ENCODE measurements around the gene ACOT7.
"Not testable (repeated sequence)": the region's sequence is repeated elsewhere in the genome, so short reads cannot be mapped to it uniquely, and the experiment has no call there.

ACOT7 gene, protein sequence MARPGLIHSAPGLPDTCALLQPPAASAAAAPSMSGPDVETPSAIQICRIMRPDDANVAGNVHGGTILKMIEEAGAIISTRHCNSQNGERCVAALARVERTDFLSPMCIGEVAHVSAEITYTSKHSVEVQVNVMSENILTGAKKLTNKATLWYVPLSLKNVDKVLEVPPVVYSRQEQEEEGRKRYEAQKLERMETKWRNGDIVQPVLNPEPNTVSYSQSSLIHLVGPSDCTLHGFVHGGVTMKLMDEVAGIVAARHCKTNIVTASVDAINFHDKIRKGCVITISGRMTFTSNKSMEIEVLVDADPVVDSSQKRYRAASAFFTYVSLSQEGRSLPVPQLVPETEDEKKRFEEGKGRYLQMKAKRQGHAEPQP

DNA sequence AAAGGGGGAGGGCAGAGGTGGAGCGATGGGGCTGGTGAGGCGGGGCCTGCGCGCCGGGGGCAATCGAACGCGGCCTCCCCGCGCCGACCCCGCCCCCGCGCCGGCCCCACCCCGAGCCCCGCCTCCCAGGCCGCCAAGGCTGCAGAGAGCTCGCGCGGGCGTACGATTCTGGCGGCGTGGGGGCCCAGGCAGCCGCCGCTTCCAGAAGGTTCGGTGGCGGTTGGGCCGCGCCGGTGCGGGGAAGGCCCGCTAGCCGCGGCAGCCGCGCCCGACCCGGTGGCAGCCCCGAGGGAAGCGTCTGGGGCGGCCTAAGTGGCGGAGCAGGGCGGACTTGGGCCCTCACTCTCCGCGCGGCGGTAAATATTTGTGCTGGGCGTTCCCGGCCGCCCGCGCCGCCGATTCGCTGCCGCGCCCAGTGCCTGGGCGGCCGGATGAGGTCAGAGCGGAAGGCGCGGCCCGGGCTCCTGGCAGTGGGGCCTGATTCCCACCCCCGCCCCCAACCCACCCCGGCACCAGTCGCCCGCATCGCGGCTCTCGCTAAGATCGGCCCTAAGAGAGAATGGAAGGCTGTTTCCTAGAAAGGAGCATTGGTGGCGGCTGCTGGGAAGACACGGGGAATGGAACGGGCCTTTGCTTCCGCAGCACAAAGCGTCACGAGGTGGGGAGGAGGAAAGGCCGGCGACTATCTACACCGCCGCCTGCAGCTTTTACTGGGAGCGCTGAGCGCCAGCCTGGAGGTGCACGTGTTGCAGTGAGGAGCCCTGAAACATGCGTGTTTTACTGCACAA, at the start of gene ACOT7:
Gene ACOT7 (minus strand): TSS at position 368 of the 788 bp plus-strand sequence. CDS start 368 bp downstream, outside the sequence.
- DNase-seq (ENCODE audit: low read depth) = peak; percentile 87

DNA sequence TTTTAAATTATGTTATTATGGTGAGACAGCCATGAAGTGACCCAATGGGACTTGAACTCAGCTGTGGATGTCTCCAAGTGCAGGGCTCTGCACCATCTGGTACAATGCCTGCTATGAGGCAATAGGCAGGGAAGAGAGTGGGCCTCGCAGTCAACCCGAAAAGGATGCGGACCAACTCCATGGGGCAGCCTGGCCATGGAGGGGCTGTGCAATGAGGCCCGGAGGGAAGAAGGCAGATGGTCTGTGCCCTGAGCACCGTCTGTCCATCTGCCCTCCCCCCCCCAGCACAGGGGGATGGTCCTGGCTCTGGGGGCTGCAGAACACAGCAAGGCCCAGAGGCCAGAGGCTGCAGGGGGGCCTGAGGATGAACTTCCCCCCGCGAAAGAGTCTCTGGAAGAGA, 48.0 kb upstream of the ACOT7 start:
- DNase-seq (ENCODE audit: low read depth) = no peak

DNA sequence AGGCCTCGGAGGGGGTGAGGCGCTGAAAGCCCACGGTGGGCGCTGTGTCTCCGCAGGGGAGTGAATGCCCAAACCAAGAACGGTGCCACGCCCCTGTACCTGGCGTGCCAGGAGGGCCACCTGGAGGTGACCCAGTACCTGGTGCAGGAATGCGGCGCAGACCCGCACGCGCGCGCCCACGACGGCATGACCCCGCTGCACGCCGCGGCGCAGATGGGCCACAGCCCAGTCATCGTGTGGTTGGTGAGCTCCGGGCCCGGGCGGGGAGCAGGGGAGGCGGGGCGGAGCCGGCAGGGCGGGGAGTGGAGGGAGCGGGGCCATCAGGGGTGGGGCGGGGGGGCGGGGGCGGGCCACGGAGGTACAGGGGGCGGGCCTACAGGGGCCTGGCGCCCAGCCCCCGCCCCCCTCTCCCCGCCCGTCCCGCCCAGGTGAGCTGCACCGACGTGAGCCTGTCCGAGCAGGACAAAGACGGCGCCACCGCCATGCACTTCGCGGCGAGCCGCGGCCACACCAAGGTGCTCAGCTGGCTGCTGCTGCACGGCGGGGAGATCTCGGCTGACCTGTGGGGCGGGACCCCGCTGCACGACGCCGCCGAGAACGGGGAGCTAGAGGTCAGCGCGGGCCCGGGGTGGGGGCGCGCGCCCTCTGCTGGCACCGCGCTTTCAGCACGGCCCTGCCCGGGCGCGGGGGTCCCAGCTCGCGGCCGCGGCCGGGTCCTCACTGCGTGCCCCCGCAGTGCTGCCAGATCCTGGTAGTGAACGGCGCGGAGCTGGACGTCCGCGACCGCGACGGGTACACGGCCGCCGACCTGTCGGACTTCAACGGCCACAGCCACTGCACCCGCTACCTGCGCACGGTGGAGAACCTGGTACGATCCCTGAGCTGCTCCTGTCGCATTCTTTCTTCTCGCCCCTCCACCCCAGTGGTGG, 46.9 kb upstream of the ACOT7 start:
- DNase-seq (ENCODE audit: low read depth) = peak; percentile 57

DNA sequence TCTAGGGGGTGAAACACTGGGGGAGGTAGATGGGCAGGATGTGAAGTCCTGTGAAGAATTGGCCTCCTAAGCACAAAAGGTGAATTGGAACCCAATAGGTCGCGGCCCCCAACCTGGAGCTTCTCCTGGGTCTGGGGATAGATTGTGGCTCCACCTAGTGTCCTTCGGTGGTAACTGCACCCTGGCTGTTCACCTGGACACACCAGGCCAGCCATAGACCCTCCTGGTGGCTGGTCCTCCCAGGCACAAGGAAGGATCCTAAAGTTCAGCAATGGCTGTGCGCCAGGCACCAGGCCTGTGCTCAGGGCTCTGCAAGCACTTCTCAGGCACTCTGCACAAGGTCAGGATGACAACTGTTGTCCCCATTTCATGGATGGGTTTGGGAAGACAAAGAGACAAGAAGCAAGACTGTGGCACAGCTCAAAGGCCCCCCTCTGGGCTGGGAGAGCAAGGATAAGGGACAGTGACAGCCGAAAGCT, 44.5 kb upstream of the ACOT7 start:
- peak; percentile 41 for DNase-seq (ENCODE audit: low read depth)

DNA sequence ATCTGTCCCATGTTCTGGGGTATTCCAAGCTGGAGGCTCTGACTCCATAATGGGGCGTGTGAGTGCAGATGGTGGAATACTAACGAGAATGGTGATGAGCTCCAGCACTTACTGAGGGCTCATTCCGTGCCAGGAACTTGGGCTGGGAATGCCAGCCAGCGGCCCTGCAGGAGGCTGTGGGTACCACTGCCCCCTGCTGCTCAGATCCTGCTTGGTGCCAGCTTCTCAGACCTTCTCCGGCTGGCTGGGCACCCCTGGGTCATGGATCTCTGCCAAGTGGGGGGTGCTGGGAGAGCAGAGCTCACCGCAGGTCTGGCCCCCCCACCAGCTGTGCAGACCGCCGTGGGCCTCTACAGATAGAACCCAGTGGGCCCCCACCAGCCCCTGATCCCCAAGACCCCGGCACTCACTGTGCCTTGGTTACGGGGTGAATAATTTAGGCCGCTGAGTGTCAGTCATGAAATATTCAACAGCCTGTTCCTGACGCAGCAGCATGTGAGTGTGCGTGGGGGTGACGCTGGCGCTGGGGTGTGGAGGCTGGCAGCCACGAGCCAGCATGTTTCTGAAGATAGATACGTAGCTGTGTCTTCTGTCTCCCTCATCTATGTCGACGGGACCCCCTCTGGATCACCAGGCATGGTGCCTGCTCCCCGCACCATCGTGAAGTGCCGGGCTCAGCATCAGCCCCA, 43.6 kb upstream of the ACOT7 start:
- DNase-seq (ENCODE audit: low read depth) = not testable (repeated sequence)

DNA sequence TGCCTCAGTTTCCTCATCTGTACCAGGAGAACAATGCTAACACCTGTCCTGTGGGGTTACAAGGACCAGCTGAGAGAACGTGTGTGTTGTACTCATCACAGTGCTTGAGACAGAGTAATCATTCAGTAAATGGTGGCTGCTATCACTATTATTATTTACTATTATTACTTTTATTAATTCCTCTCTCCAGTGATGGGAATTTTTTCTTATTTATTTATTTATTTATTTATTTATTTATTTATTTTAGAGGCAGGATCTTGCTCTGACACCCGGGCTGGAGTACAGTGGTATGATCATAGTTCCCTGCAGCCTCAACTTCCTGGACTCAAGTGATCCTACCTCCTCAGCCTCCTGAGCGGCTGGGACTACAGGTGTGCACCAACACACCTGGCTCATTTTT, 42.7 kb upstream of the ACOT7 start:
- DNase-seq (ENCODE audit: low read depth) = not testable (repeated sequence)

DNA sequence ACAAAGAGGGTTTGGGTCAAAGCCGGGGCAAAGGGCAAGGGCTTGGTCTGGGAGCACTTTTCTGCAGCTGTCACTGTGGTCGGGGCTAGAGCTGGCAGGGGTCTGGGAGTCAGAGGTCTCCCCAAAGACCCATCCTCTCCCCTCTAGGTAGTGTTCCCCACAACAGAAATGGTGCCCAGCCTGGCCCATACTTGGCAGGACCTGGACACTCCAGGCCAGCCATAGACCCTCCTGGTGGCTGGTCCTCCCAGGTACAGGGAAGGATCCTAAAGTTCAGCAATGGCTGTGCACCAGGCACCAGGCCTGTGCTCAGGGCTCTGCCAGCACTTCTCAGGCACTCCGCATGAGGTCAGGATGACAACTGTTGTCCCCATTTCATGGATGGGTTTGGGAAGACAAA, 42.0 kb upstream of the ACOT7 start:
- no peak for DNase-seq (ENCODE audit: low read depth)

DNA sequence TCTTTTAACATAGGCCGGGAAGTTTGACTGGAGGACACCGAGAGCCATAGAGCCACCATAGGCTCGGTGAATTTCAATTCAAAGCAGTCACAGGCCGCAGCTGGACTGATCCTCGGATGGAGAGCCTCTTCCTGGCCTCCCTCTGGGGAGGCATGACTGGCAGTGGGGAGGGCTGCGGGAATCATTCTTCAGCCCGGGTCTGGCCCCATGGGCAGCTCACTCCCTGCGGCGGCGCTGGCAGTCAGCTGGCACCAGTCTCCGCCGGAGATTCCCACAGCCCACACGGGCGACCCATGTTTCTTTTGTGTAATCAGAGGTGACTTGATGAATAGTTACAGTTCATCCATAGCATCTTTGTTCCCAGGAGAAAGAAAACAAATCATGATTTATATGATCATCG, 41.6 kb upstream of the ACOT7 start:
- no peak for DNase-seq (ENCODE audit: low read depth)

DNA sequence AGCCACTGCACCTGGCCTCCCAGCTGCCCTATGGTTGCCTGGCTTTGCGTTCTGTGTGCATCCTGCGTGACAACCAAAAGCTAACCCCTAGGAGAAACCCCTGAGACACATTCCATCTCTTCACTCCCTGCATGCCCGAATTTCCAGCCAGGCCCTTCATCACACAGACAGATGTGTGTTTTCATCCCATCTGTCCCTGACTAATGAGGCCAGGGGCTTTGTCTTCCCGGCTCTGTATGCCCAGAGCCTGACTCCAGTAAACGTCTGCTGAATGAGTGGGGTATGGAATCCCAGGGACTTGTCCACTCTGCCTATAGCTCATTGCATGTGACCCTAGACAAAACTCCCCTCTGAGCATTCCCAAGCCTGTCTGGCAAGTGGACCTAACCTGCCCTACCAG, 40.6 kb upstream of the ACOT7 start:
- DNase-seq (ENCODE audit: low read depth) = no peak

DNA sequence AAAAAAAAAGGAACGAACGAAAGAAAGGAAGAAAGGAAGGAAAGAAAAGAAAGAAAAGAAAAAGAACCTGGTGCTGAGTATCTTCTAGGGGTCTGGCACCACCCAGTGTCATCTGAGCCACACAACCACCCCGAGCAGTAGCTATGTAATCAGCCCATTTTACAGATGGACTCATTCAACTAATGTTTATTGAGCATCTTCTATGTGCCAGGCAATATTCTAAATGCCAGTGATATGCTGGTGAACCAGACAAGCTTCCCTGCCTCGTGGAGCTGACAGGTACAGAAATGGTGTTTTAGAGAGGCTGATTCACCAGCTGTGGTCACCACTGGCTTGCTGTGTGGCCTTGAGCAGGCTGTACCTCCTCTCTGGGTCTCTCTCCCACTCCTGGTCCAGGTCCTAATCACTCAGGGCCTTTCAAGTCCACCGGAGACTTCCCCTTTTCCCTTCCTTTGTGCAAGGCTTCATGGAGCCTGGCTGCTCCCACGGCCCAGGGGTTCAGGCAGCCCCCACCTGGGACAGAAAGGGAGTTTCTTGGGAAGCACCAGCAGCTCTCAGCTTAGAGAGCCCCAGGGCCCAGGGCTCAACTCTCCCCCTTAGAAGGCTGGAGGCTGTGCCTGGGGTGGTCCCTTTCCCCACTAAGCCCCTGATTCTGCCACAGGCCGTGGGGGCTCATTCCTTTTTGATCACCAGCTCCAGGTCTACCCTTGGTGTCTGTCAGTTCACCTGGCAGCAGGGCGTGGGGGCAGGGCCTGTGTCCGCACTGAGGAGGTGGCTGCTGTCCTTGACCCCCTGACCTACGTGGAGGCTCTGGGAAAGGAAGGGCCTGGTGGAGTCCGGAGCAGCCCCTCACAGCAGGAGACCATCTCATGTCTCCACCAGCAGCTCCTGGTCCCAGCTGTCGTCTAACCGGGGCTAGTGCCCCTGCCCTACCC, 38.3 kb upstream of the ACOT7 start:
- DNase-seq (ENCODE audit: low read depth) = not testable (repeated sequence)

DNA sequence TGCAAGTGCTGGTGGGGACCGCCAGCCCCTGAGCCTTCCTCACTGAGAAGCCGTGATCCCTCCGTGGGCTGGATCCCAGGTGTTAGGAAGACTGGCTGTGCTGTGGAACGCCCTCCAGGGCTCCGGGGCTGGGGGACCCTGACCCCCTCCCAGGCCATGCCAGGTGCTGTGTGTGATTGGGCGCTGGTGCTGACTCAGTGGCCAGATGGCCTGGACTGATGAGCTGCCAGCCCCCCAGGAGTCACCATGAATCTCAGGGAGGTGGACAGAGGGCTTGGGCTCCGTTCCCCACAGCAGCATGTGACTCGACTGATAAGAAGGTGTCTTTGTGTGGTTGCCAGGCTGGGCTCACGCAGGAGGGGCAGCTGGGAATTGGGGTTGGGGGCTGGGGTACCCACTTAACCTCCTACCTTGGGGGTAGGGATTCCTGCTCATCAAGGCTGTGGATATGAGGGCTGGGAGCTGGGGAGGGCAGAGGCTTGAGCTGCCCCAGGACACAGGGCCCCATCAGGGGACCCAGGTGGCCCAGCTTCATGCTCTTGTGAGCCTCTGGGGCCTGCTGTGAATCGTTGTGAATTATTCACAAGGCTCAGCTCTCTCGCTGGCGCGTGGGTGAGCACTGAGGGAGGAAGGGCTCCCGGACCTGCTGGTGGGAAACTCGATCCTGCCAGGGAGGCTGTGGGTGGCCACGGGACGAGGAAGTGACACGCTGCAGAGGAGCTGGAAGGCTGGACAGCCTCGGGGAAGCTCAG, 36.3 kb upstream of the ACOT7 start:
- DNase-seq (ENCODE audit: low read depth) = not testable (repeated sequence)

DNA sequence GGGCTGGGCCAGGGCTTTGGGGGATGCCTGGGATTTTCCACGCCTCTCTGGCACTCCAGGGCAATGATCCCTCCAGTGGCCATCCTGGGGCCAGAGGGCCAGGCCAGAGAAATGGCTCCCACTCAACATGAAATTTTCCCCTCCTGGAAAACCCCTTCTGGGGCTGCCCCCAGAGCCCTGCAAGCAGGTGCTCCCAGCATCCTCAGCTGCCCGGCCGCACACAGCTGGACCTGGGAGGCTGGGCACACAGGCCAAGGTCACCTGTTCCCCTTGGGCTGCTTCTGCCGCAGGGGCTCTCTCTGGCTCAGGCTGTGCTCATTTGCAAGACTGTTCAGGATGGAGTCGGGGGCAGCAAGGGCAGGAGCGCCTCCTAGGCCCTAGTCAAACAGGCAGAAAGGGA, 34.9 kb upstream of the ACOT7 start:
- DNase-seq (ENCODE audit: low read depth) = not testable (repeated sequence)

DNA sequence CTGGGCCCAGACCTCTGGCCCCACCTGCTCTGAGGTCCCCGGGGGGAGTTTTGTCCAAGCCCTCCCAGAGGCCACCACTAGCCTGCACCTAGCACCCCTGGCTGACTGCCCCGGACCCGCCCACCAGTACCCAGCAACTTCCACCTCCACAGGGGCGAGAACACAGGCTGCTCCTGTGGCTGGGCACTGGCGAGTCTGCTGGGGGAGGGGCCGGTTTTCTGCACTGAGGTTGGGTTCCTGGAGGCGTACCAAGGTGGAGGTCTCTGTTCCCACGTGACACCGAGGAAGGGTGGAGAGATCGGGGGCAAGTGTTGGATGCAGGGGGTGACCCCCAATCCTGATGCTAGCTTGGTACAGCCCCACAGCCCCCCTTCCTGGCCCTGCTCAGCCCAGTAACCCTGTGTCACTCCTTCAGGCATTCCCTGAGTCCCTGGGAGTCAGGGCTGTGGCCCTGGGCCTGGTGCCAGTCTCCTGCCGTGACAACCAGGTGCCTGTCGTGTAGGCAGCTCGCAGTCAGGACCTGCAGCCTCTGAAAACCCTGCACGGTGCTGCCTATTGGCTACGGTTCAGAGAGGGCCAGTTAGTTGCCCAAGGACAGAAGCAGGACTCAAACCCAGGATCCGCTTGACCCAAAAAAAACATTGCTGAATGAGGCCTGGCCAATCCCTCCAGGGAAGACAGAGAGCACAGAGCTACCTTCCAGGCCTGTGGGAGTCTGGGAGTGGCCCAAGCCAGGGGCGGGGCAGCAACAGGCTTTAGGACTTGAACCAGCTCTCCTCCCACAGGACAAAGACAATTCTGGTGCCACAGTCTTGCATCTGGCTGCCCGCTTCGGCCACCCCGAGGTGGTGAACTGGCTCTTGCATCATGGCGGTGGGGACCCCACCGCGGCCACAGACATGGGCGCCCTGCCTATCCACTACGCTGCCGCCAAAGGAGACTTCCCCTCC, 34.1 kb upstream of the ACOT7 start:
- DNase-seq (ENCODE audit: low read depth) = no peak

DNA sequence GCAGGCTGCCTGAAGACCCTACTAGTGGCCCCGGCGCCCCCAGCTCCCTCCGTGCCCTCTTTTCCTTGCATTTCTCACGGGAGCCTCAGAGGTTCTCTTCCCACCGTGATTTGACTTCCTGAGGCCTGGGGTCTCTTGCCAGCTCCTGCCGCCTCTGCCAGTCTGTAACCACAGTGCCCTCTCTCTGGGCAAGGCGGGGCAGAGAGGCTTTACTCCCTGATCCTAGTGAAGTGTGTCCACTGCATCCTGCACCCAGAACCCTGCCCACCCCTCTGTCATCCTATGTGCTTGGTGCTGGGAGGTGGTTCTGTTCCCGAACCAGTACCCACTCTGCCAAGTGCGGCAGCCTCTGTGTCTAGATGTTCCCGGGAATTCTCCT, 33.4 kb upstream of the ACOT7 start:
- DNase-seq (ENCODE audit: low read depth) = no peak

DNA sequence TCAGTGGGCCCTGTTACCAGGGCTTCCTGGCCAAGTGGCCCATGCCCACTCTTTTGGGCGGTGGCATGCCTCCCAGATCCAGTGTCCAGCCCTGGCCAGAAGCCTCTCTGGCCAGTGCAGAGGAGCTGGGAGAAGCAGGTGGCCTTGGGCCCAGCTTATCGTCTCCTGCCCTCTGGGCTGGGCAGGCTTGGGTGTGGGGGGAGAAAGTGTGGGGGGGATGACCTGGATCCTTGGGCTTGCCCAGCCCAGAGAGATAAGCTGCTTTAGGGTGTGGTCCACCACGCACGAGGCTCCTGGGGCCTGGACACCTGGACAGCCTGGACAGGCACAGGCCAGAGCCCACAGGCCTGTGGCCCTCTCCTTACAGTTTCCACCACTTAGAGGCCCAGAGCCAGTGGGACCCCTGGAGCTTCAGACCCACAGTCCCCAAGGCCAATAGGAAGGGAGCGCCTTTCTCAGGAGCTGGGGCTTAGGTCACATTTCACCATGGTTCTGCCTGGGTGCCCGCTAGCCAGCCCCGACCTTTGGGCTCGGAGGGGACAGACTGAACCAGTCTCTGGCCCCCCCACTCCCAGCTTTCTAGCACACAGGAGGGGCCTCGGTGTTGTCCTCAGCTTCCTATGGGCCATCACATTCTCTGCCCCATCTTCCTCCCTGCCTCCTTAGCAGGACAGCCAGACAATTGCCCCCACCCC, 32.9 kb upstream of the ACOT7 start:
- no peak for DNase-seq (ENCODE audit: low read depth)

DNA sequence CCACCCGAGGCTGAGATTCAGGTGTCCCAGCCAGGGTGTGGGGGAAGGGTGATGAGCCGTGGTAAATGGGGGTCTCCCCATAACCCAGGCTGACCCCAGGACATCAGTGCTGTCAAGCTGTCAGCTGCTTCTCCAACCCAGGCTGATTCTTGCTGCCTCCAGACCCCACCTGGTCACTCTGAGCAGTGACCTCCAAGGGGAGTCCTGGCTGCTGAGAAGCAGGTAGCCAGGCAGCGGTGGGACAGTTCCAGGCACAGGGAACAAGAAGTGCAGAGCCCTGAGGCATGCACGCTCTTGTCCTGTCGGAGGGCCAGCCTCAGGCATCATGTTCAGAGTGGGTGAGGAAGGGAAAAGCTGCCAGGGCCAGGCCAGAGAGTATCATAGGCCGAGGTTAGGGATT, 32.1 kb upstream of the ACOT7 start:
- no peak for DNase-seq (ENCODE audit: low read depth)

DNA sequence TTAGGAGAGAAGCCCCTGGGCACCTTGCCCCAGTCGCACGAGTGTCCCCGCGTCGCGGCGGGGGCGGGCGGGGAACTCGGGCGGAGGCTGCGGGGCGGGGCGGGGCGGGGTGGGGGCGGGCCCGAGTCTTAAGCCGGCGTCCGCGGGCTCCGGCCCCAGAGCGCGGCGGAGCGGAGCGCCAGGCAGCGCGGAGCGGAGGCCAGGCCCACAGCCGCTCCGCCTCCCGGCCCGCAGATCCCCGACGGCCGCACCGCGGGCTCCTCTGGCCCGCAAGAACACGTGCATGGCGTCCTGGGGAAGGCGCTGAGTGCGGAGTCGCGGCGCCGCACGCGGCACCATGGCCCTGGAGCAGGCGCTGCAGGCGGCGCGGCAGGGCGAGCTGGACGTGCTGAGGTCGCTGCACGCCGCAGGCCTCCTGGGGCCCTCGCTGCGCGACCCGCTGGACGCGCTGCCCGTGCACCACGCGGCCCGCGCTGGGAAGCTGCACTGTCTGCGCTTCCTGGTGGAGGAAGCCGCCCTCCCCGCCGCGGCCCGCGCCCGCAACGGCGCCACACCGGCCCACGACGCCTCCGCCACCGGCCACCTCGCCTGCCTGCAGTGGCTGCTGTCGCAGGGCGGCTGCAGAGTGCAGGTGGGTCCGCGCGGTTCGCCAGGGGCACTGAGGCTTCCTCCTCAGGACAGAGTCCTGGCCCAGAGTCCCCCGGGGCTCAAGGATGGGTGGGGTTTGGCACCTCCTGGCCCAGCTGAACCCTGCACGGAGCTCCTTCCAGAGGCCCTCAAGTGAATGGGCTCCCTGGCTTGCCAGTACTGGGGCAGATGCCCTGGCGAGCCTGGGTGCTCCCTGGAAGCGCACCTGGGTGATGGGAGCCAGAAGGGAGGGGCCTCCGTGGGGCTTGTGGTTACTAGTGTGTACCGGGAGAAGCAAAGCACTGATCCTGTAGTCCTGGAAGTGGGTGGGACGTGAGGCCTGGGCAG, 31.3 kb upstream of the ACOT7 start, which contains the start of gene ESPN:
Gene ESPN (plus strand): TSS at position 158 of the 975 bp plus-strand sequence. CDS start 180 bp downstream, at position 338.
- no peak for DNase-seq (ENCODE audit: low read depth)

Data from stimulated activated CD8-positive, alpha-beta memory T cell treated with anti-CD3 and anti-CD28 coated beads, Interleukin-12 subunit alpha, Interleukin-12 subunit beta, amount 100 ng/mL, for 4 hours (primary cell).